Activated CD4-positive, alpha-beta memory T cell treated with anti-CD3 and anti-CD28 coated beads, Interleukin-2, amount 10 ng/mL, durations not matched to agents 7 days and 5 days (primary cell): ENCODE measurements around the gene SLC35G2. TPM values are rescaled to one million over a fixed set of nuclear protein-coding genes. Genes with fewer than 3 reads are reported as not detected.

Experiments used
- CTCF ChIA-PET: fragments of 350-600 bp; sonication (Branson Sonifier 250); formaldehyde crosslinking; loops from one replicate; lab custom pipeline; 2021; ENCODE audit warnings: antibody characterized with exemption, inconsistent platforms; lab: Charles Lee
- POLR2A ChIA-PET: fragments of 350-600 bp; sonication (Branson Sonifier 250); formaldehyde crosslinking; loops from one replicate; lab custom pipeline; 2021; ENCODE audit warnings: antibody characterized with exemption; lab: Charles Lee
- DNase-seq: peaks from one replicate; pipeline ENCODE4 v3.0.0-alpha.2; 2020
- H3K27ac Mint-ChIP-seq: one replicate; pipeline ENCODE4 v1.8.0; 2021; ENCODE audit warnings: mild to moderate bottlenecking, mixed read lengths
- H3K27me3 Mint-ChIP-seq: one replicate; pipeline ENCODE4 v1.8.0; 2021; ENCODE audit warnings: mixed read lengths
- H3K36me3 Mint-ChIP-seq: one replicate; pipeline ENCODE4 v1.8.0; 2021; ENCODE audit warnings: low read depth, mixed read lengths
- H3K4me1 Mint-ChIP-seq: one replicate; pipeline ENCODE4 v1.8.0; 2021; ENCODE audit warnings: mixed read lengths
- H3K4me3 Mint-ChIP-seq: one replicate; pipeline ENCODE4 v1.8.0; 2021; ENCODE audit warnings: mild to moderate bottlenecking, mixed read lengths
- H3K9me3 Mint-ChIP-seq: one replicate; pipeline ENCODE4 v1.8.0; 2021; ENCODE audit warnings: mixed read lengths
- total RNA-seq, 2 experiments: library from RNA; stranded (reverse); gene quantifications; one replicate each; pipeline ENCODE4 v1.2.3, GENCODE V29; 2021

Gene SLC35G2
- total RNA-seq, 2 experiments from 2014 or later, result 0.80 to 0.83 TPM

GRCh38 chr3:136804141-136804540 lies 14.8 kb upstream of the SLC35G2 start:
- Mint-ChIP-seq H3K27me3 (no peaks in the 10 kb centered on the region), H3K27ac (no peak overlapping the region), H3K36me3 (no peaks in the 10 kb centered on the region), H3K9me3 (no peaks in the 10 kb centered on the region), H3K4me3 (no peak overlapping the region), H3K4me1 (peaks cover 4% of the 10 kb centered on the region)
- ChIA-PET CTCF (interaction anchor here (2.0 kb wide), 1 partner anchor 210 kb away, joined by 7 read pairs; no protein-coding TSS in a partner anchor), POLR2A (no interaction called here)
- no peak for DNase-seq

- no peak overlapping the region for H3K27ac Mint-ChIP-seq
- no peaks in the 10 kb centered on the region for H3K36me3 Mint-ChIP-seq
- H3K9me3 Mint-ChIP-seq, result no peaks in the 10 kb centered on the region
- ChIA-PET POLR2A (no interaction called here), CTCF (interaction anchor here (2.0 kb wide), 1 partner anchor 209 kb away, joined by 7 read pairs; no protein-coding TSS in a partner anchor)
- H3K4me3 Mint-ChIP-seq, result no peak overlapping the region
- DNase-seq, result no peak
- no peaks in the 10 kb centered on the region for H3K27me3 Mint-ChIP-seq
- peaks cover 4% of the 10 kb centered on the region for H3K4me1 Mint-ChIP-seq
Measured at GRCh38 chr3:136804813-136805212, 14.1 kb upstream of the SLC35G2 start.

DNA sequence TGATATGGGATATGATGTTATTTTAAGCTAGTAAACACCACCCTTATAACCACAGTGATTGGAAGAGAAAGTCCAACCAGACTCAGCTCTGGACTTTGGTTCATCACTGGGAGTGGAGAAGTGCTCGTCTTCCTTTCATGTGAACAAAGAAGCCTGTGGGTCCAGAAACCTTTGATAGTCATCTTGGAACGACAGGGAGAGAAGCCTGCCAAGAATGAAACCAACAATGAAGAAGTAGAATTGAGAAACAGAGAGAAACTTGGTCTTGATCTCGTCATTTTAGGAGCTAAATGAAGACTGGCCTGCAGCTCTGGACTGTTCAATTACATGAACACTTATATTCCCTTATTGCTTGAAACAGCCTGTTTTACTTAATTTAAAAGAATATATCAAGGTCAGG lies 13.1 kb upstream of the SLC35G2 start:
- Mint-ChIP-seq H3K4me3 (no peak overlapping the region), H3K4me1 (peaks cover 4% of the 10 kb centered on the region), H3K27me3 (no peaks in the 10 kb centered on the region), H3K27ac (no peak overlapping the region), H3K36me3 (no peaks in the 10 kb centered on the region), H3K9me3 (no peaks in the 10 kb centered on the region)
- no peak for DNase-seq
- POLR2A ChIA-PET, result no interaction called here
- CTCF ChIA-PET, result interaction anchor here (2.0 kb wide), 1 partner anchor 208 kb away, joined by 7 read pairs; no protein-coding TSS in a partner anchor

- POLR2A ChIA-PET, result no interaction called here
Measured at GRCh38 chr3:136811701-136812100, 7.2 kb upstream of the SLC35G2 start.

GRCh38 chr3:136817448-136817847 lies 1.5 kb upstream of the SLC35G2 start:
- no peaks in the 10 kb centered on the region for H3K9me3 Mint-ChIP-seq
- POLR2A ChIA-PET, result no interaction called here

More at GRCh38 chr3:136811701-136812100, 7.2 kb upstream of the SLC35G2 start:
- Mint-ChIP-seq H3K36me3 (no peaks in the 10 kb centered on the region), H3K4me1 (no peaks in the 10 kb centered on the region), H3K27me3 (peaks cover 4% of the 10 kb centered on the region), H3K4me3 (no peak overlapping the region), H3K27ac (no peak overlapping the region), H3K9me3 (peaks cover 3% of the 10 kb centered on the region)
- CTCF ChIA-PET, result no interaction called here
- no peak for DNase-seq

DNA sequence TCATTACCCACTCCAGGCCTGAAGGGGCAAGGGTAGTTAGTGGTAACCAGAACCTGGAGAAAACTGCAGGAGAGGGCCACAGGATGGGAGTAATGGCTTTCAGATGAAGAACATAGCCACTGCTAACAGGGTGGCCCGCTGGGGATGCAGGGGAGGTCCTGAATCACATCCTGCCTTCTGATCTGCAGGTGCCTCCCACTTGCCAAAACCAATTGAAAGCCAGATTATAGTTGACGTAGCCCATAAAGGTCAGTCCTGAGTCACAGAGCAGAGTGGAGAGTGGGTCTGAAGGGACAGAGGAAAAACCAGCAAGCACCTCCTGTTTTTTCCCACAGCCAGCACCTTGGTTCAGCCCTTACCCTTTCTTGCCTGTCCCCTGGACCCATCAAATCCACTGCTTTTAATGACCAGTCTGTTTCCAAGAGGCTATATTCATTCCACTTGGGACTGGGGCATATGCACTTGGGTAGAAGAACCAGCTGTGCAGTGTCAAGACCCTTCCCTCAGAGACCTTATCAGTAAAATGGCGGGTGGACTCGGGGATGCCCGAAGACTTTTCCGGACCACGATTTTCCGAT lies 646 bp upstream of the SLC35G2 start:
- peaks cover 53% of the 10 kb centered on the region for H3K27me3 Mint-ChIP-seq
- no peaks in the 10 kb centered on the region for H3K36me3 Mint-ChIP-seq
- no peak overlapping the region for H3K27ac Mint-ChIP-seq
- peaks cover 21% of the 10 kb centered on the region for H3K4me1 Mint-ChIP-seq
- POLR2A ChIA-PET, result interaction anchor here (0.9 kb wide), 1 partner anchor 44 kb away, joined by 6 read pairs; the partner anchor contains the start of gene NCK1
- H3K9me3 Mint-ChIP-seq, result peaks cover 3% of the 10 kb centered on the region
- peak overlapping the region; percentile 70 for H3K4me3 Mint-ChIP-seq
- DNase-seq, result peak; percentile 43
- CTCF ChIA-PET, result no interaction called here

More at GRCh38 chr3:136817448-136817847, 1.5 kb upstream of the SLC35G2 start:
- peaks cover 44% of the 10 kb centered on the region for H3K27me3 Mint-ChIP-seq
- no peaks in the 10 kb centered on the region for H3K36me3 Mint-ChIP-seq
- DNase-seq, result no peak
- no peak overlapping the region for H3K4me3 Mint-ChIP-seq
- CTCF ChIA-PET, result no interaction called here
- H3K4me1 Mint-ChIP-seq, result peaks cover 21% of the 10 kb centered on the region
- no peak overlapping the region for H3K27ac Mint-ChIP-seq

GRCh38 chr3:136819392-136819730 lies 435 bp downstream of the SLC35G2 start:
- ChIA-PET CTCF (no interaction called here), POLR2A (no interaction called here)
- Mint-ChIP-seq H3K27ac (no peak overlapping the region), H3K4me3 (peak overlapping the region; percentile 70), H3K36me3 (no peaks in the 10 kb centered on the region), H3K4me1 (peaks cover 21% of the 10 kb centered on the region), H3K27me3 (peaks cover 55% of the 10 kb centered on the region), H3K9me3 (peaks cover 7% of the 10 kb centered on the region)
- DNase-seq, result peak; percentile 17

- H3K4me3 Mint-ChIP-seq, result peak overlapping the region; percentile 70
- peaks cover 7% of the 10 kb centered on the region for H3K9me3 Mint-ChIP-seq
- peaks cover 55% of the 10 kb centered on the region for H3K27me3 Mint-ChIP-seq
- DNase-seq, result peak; percentile 46
- CTCF ChIA-PET, result interaction anchor here (0.5 to 1.7 kb wide), 3 partner anchors 42 to 635 kb away, joined by 3 to 4 read pairs (median 4); partner anchors contain the start of genes NCK1 and STAG1
- POLR2A ChIA-PET, result interaction anchor here (1.0 kb wide), 2 partner anchors 41 to 68 kb away, joined by 3 to 4 read pairs; partner anchors contain the start of genes NCK1 and STAG1
- H3K27ac Mint-ChIP-seq, result no peak overlapping the region
- peaks cover 21% of the 10 kb centered on the region for H3K4me1 Mint-ChIP-seq
- H3K36me3 Mint-ChIP-seq, result no peaks in the 10 kb centered on the region
Measured at GRCh38 chr3:136819731-136820679, 1.1 kb downstream of the SLC35G2 start.

- ChIA-PET POLR2A (interaction anchor here (0.6 to 1.1 kb wide), 3 partner anchors 31 to 454 kb away, joined by 3 to 6 read pairs (median 3); partner anchors contain the start of gene NCK1), CTCF (interaction anchor here (1.5 kb wide), 1 partner anchor 9 kb away, joined by 3 read pairs; no protein-coding TSS in a partner anchor)
Measured at GRCh38 chr3:136831461-136831860, 12.5 kb downstream of the SLC35G2 start.

GRCh38 chr3:136835089-136835812 lies 16.3 kb downstream of the SLC35G2 start:
- no peak for DNase-seq
- ChIA-PET POLR2A (interaction anchor here (2.6 kb wide), 1 partner anchor 27 kb away, joined by 16 read pairs; the partner anchor contains the start of gene NCK1), CTCF (no interaction called here)
- Mint-ChIP-seq H3K9me3 (peaks cover 2% of the 10 kb centered on the region), H3K36me3 (peaks cover 5% of the 10 kb centered on the region), H3K27me3 (peaks cover 17% of the 10 kb centered on the region), H3K27ac (no peak overlapping the region), H3K4me3 (no peak overlapping the region), H3K4me1 (peaks cover 30% of the 10 kb centered on the region)

More at GRCh38 chr3:136831461-136831860, 12.5 kb downstream of the SLC35G2 start:
- Mint-ChIP-seq H3K9me3 (peaks cover 4% of the 10 kb centered on the region), H3K27me3 (peaks cover 24% of the 10 kb centered on the region), H3K27ac (no peak overlapping the region), H3K4me1 (peaks cover 7% of the 10 kb centered on the region), H3K4me3 (no peak overlapping the region), H3K36me3 (no peaks in the 10 kb centered on the region)
- no peak for DNase-seq

GRCh38 chr3:136835813-136836510 lies 17.0 kb downstream of the SLC35G2 start:
- no peak overlapping the region for H3K27ac Mint-ChIP-seq

More at GRCh38 chr3:136835813-136836510, 17.0 kb downstream of the SLC35G2 start:
- peaks cover 5% of the 10 kb centered on the region for H3K36me3 Mint-ChIP-seq
- H3K9me3 Mint-ChIP-seq, result peaks cover 2% of the 10 kb centered on the region
- no peak for DNase-seq
- peaks cover 32% of the 10 kb centered on the region for H3K4me1 Mint-ChIP-seq
- ChIA-PET CTCF (no interaction called here), POLR2A (interaction anchor here (2.6 kb wide), 1 partner anchor 26 kb away, joined by 16 read pairs; the partner anchor contains the start of gene NCK1)
- peaks cover 12% of the 10 kb centered on the region for H3K27me3 Mint-ChIP-seq
- H3K4me3 Mint-ChIP-seq, result no peak overlapping the region
